Activated naive CD8-positive, alpha-beta T cell treated with anti-CD3 and anti-CD28 coated beads, Interleukin-2, amount 50 U/mL, for 24 hours (primary cell): ENCODE results near the gene EMILIN3.

Experiments used
- ATAC-seq: fragments of 150-1000 bp; cut with Tn5 transposase; one replicate; pipeline ENCODE4 v1.10.0; 2021
- DNase-seq: peaks from one replicate; pipeline ENCODE4 v3.0.0; 2021
- H3K27ac Mint-ChIP-seq: one replicate; pipeline ENCODE4 v1.8.0; 2021; ENCODE audit warnings: mild to moderate bottlenecking, mixed read lengths
- H3K27me3 Mint-ChIP-seq: one replicate; pipeline ENCODE4 v1.8.0; 2021; ENCODE audit warnings: mixed read lengths
- H3K36me3 Mint-ChIP-seq: one replicate; pipeline ENCODE4 v1.8.0; 2021; ENCODE audit warnings: low read depth, mixed read lengths
- H3K4me1 Mint-ChIP-seq: one replicate; pipeline ENCODE4 v1.8.0; 2021; ENCODE audit warnings: mixed read lengths
- H3K4me3 Mint-ChIP-seq: one replicate; pipeline ENCODE4 v1.8.0; 2021; ENCODE audit warnings: mild to moderate bottlenecking, moderate library complexity, mixed read lengths
- H3K9me3 Mint-ChIP-seq: one replicate; pipeline ENCODE4 v1.8.0; 2021; ENCODE audit warnings: mixed read lengths

EMILIN3 gene

GRCh38 chr20:41377275-41377674 is 10.7 kb upstream of the EMILIN3 start:
- DNase-seq (no peak), ATAC-seq (no peak)
- Mint-ChIP-seq H3K9me3 (peaks cover 6% of the 10 kb centered on the region), H3K36me3 (no peaks in the 10 kb centered on the region), H3K4me1 (no peaks in the 10 kb centered on the region), H3K27me3 (peaks cover 34% of the 10 kb centered on the region), H3K27ac (no peak overlapping the region), H3K4me3 (no peak overlapping the region)

- ATAC-seq (no peak), DNase-seq (no peak)
- peaks cover 8% of the 10 kb centered on the region for H3K9me3 Mint-ChIP-seq
- H3K4me3 Mint-ChIP-seq: no peak overlapping the region
- peaks cover 34% of the 10 kb centered on the region for H3K27me3 Mint-ChIP-seq
- no peaks in the 10 kb centered on the region for H3K4me1 Mint-ChIP-seq
- H3K27ac Mint-ChIP-seq: no peak overlapping the region
- peaks cover 2% of the 10 kb centered on the region for H3K36me3 Mint-ChIP-seq
Observed at GRCh38 chr20:41376349-41376748, 9.7 kb upstream of the EMILIN3 start.

- Mint-ChIP-seq H3K9me3 (peaks cover 11% of the 10 kb centered on the region), H3K4me3 (no peak overlapping the region), H3K27ac (no peak overlapping the region), H3K27me3 (peaks cover 32% of the 10 kb centered on the region), H3K36me3 (peaks cover 5% of the 10 kb centered on the region), H3K4me1 (no peaks in the 10 kb centered on the region)
- ATAC-seq (no peak), DNase-seq (no peak)
Observed at GRCh38 chr20:41375846-41376245, 9.2 kb upstream of the EMILIN3 start.

- H3K4me3 Mint-ChIP-seq: no peak overlapping the region
Observed at GRCh38 chr20:41373931-41374920, 7.6 kb upstream of the EMILIN3 start.

GRCh38 chr20:41373251-41373783 is 6.7 kb upstream of the EMILIN3 start:
- peaks cover 5% of the 10 kb centered on the region for H3K36me3 Mint-ChIP-seq
- no peak overlapping the region for H3K27ac Mint-ChIP-seq
- no peak for DNase-seq
- no peak for ATAC-seq
- no peaks in the 10 kb centered on the region for H3K4me1 Mint-ChIP-seq
- H3K27me3 Mint-ChIP-seq: peaks cover 28% of the 10 kb centered on the region
- peaks cover 11% of the 10 kb centered on the region for H3K9me3 Mint-ChIP-seq
- H3K4me3 Mint-ChIP-seq: no peak overlapping the region

More at GRCh38 chr20:41373931-41374920, 7.6 kb upstream of the EMILIN3 start:
- Mint-ChIP-seq H3K4me1 (no peaks in the 10 kb centered on the region), H3K36me3 (peaks cover 5% of the 10 kb centered on the region), H3K27ac (no peak overlapping the region), H3K27me3 (peaks cover 25% of the 10 kb centered on the region), H3K9me3 (peaks cover 11% of the 10 kb centered on the region)
- no peak for ATAC-seq
- no peak for DNase-seq

GRCh38 chr20:41371371-41371770 is 4.8 kb upstream of the EMILIN3 start:
- ATAC-seq (no peak), DNase-seq (no peak)
- Mint-ChIP-seq H3K9me3 (peaks cover 11% of the 10 kb centered on the region), H3K4me1 (peaks cover 5% of the 10 kb centered on the region), H3K36me3 (peaks cover 5% of the 10 kb centered on the region), H3K27me3 (peaks cover 30% of the 10 kb centered on the region), H3K27ac (no peak overlapping the region), H3K4me3 (no peak overlapping the region)

GRCh38 chr20:41370176-41370575 is 3.6 kb upstream of the EMILIN3 start:
- Mint-ChIP-seq H3K27ac (no peak overlapping the region), H3K36me3 (peaks cover 5% of the 10 kb centered on the region)
- ATAC-seq: peak; percentile 18

GRCh38 chr20:41369673-41370072 is 3.1 kb upstream of the EMILIN3 start:
- no peak overlapping the region for H3K4me3 Mint-ChIP-seq
- DNase-seq: no peak
- peaks cover 5% of the 10 kb centered on the region for H3K36me3 Mint-ChIP-seq
- H3K4me1 Mint-ChIP-seq: peaks cover 5% of the 10 kb centered on the region
- no peak overlapping the region for H3K27ac Mint-ChIP-seq
- ATAC-seq: no peak
- H3K9me3 Mint-ChIP-seq: peaks cover 11% of the 10 kb centered on the region
- H3K27me3 Mint-ChIP-seq: peaks cover 33% of the 10 kb centered on the region

More at GRCh38 chr20:41370176-41370575, 3.6 kb upstream of the EMILIN3 start:
- peaks cover 5% of the 10 kb centered on the region for H3K4me1 Mint-ChIP-seq
- peaks cover 31% of the 10 kb centered on the region for H3K27me3 Mint-ChIP-seq
- no peak overlapping the region for H3K4me3 Mint-ChIP-seq
- peaks cover 11% of the 10 kb centered on the region for H3K9me3 Mint-ChIP-seq
- DNase-seq: no peak

- Mint-ChIP-seq H3K27ac (no peak overlapping the region), H3K9me3 (peaks cover 10% of the 10 kb centered on the region), H3K27me3 (peaks cover 32% of the 10 kb centered on the region), H3K4me1 (peaks cover 5% of the 10 kb centered on the region), H3K4me3 (no peak overlapping the region), H3K36me3 (peaks cover 5% of the 10 kb centered on the region)
- ATAC-seq: no peak
- no peak for DNase-seq
Observed at GRCh38 chr20:41367956-41368355, 1.3 kb upstream of the EMILIN3 start.

- H3K4me3 Mint-ChIP-seq: peak overlapping the region; percentile 29
- H3K27ac Mint-ChIP-seq: no peak overlapping the region
- H3K4me1 Mint-ChIP-seq: peaks cover 5% of the 10 kb centered on the region
- peaks cover 6% of the 10 kb centered on the region for H3K9me3 Mint-ChIP-seq
- H3K36me3 Mint-ChIP-seq: peaks cover 5% of the 10 kb centered on the region
- DNase-seq: no peak
- ATAC-seq: no peak
- H3K27me3 Mint-ChIP-seq: peaks cover 32% of the 10 kb centered on the region
Observed at GRCh38 chr20:41367393-41367695, 726 bp upstream of the EMILIN3 start.

- no peaks in the 10 kb centered on the region for H3K9me3 Mint-ChIP-seq
- peaks cover 32% of the 10 kb centered on the region for H3K27me3 Mint-ChIP-seq
- H3K36me3 Mint-ChIP-seq: no peaks in the 10 kb centered on the region
- H3K4me1 Mint-ChIP-seq: peaks cover 5% of the 10 kb centered on the region
- H3K27ac Mint-ChIP-seq: no peak overlapping the region
- DNase-seq: no peak
- H3K4me3 Mint-ChIP-seq: no peak overlapping the region
- no peak for ATAC-seq
Observed at GRCh38 chr20:41365777-41366545, 657 bp downstream of the EMILIN3 start.

GRCh38 chr20:41364967-41365765 is 1.5 kb downstream of the EMILIN3 start:
- ATAC-seq (no peak), DNase-seq (no peak)
- H3K27me3 Mint-ChIP-seq: peaks cover 32% of the 10 kb centered on the region
- no peaks in the 10 kb centered on the region for H3K36me3 Mint-ChIP-seq
- H3K4me3 Mint-ChIP-seq: no peak overlapping the region
- no peak overlapping the region for H3K27ac Mint-ChIP-seq
- H3K9me3 Mint-ChIP-seq: no peaks in the 10 kb centered on the region
- H3K4me1 Mint-ChIP-seq: peaks cover 5% of the 10 kb centered on the region

GRCh38 chr20:41364236-41364855 is 2.3 kb downstream of the EMILIN3 start:
- no peaks in the 10 kb centered on the region for H3K36me3 Mint-ChIP-seq
- no peak overlapping the region for H3K27ac Mint-ChIP-seq
- peaks cover 5% of the 10 kb centered on the region for H3K4me1 Mint-ChIP-seq
- no peak for ATAC-seq
- DNase-seq: no peak
- no peaks in the 10 kb centered on the region for H3K9me3 Mint-ChIP-seq
- H3K27me3 Mint-ChIP-seq: peaks cover 24% of the 10 kb centered on the region
- H3K4me3 Mint-ChIP-seq: no peak overlapping the region

- H3K4me1 Mint-ChIP-seq: peaks cover 5% of the 10 kb centered on the region
- H3K4me3 Mint-ChIP-seq: no peak overlapping the region
- peaks cover 20% of the 10 kb centered on the region for H3K27me3 Mint-ChIP-seq
- no peaks in the 10 kb centered on the region for H3K36me3 Mint-ChIP-seq
- ATAC-seq (no peak), DNase-seq (no peak)
- no peaks in the 10 kb centered on the region for H3K9me3 Mint-ChIP-seq
- no peak overlapping the region for H3K27ac Mint-ChIP-seq
Observed at GRCh38 chr20:41363601-41364000, 3.0 kb downstream of the EMILIN3 start.
